ENCODE data around the gene ZNF469. TPM values are rescaled to one million over a fixed set of nuclear protein-coding genes. Genes with fewer than 3 reads are reported as not detected.

ZNF469 gene
- polyA plus RNA-seq, 3 donors from 2014 or later: 0.11 to 0.65 TPM; not detected in 1

- peaks cover 2 to 6% (median 4%) of the 10 kb centered on the region in 3 donors for H3K27me3 Mint-ChIP-seq (ENCODE audit: low read depth in 3 of 3)
- peaks cover 0 to 4% (median 0%) of the 10 kb centered on the region in 3 donors for H3K36me3 Mint-ChIP-seq
- no peak for DNase-seq
- no peak overlapping the region for H3K4me3 Mint-ChIP-seq
- peak overlapping the region in 1 of 6 donors; percentile 5 for H3K27ac Mint-ChIP-seq
- H3K4me1 Mint-ChIP-seq: no peaks in the 10 kb centered on the region
- no peaks in the 10 kb centered on the region for H3K9me3 Mint-ChIP-seq
Measured at GRCh38 chr16:88373927-88374492, 8.7 kb upstream of the ZNF469 start.

- Mint-ChIP-seq H3K9me3 (no peaks in the 10 kb centered on the region), H3K4me1 (no peaks in the 10 kb centered on the region), H3K27ac (no peak overlapping the region), H3K36me3 (peaks cover 0 to 4% (median 0%) of the 10 kb centered on the region in 3 donors), H3K27me3 (ENCODE audit: low read depth in 3 of 3) (peaks cover 2 to 6% (median 4%) of the 10 kb centered on the region in 3 donors), H3K4me3 (no peak overlapping the region)
- DNase-seq: no peak
Measured at GRCh38 chr16:88374736-88375135, 8.0 kb upstream of the ZNF469 start.

- Mint-ChIP-seq H3K36me3 (peaks cover 0 to 4% (median 0%) of the 10 kb centered on the region in 3 donors), H3K4me1 (no peaks in the 10 kb centered on the region), H3K9me3 (no peaks in the 10 kb centered on the region), H3K27me3 (ENCODE audit: low read depth in 3 of 3) (peaks cover 2 to 6% (median 4%) of the 10 kb centered on the region in 3 donors), H3K4me3 (no peak overlapping the region), H3K27ac (no peak overlapping the region)
- DNase-seq: no peak
Measured at GRCh38 chr16:88375236-88375975, 7.4 kb upstream of the ZNF469 start.

- H3K27ac Mint-ChIP-seq: no peak overlapping the region
- no peak overlapping the region for H3K4me3 Mint-ChIP-seq
- H3K9me3 Mint-ChIP-seq: no peaks in the 10 kb centered on the region
Measured at GRCh38 chr16:88375996-88376834, 6.5 kb upstream of the ZNF469 start.

GRCh38 chr16:88376835-88377726 is 5.7 kb upstream of the ZNF469 start:
- H3K4me3 Mint-ChIP-seq: no peak overlapping the region
- H3K9me3 Mint-ChIP-seq: no peaks in the 10 kb centered on the region
- no peak for DNase-seq
- no peaks in the 10 kb centered on the region for H3K4me1 Mint-ChIP-seq
- no peak overlapping the region for H3K27ac Mint-ChIP-seq
- peaks cover 2 to 6% (median 4%) of the 10 kb centered on the region in 3 donors for H3K27me3 Mint-ChIP-seq (ENCODE audit: low read depth in 3 of 3)
- H3K36me3 Mint-ChIP-seq: peaks cover 0 to 4% (median 0%) of the 10 kb centered on the region in 3 donors

More at GRCh38 chr16:88375996-88376834, 6.5 kb upstream of the ZNF469 start:
- H3K4me1 Mint-ChIP-seq: no peaks in the 10 kb centered on the region
- H3K36me3 Mint-ChIP-seq: peaks cover 0 to 4% (median 0%) of the 10 kb centered on the region in 3 donors
- DNase-seq: no peak
- H3K27me3 Mint-ChIP-seq (ENCODE audit: low read depth in 3 of 3): peaks cover 2 to 6% (median 4%) of the 10 kb centered on the region in 3 donors

GRCh38 chr16:88377961-88378360 is 4.8 kb upstream of the ZNF469 start:
- H3K9me3 Mint-ChIP-seq: no peaks in the 10 kb centered on the region
- H3K27ac Mint-ChIP-seq: no peak overlapping the region
- H3K27me3 Mint-ChIP-seq (ENCODE audit: low read depth in 3 of 3): peaks cover 4 to 11% (median 5%) of the 10 kb centered on the region in 3 donors
- H3K36me3 Mint-ChIP-seq: peaks cover 0 to 4% (median 0%) of the 10 kb centered on the region in 3 donors
- DNase-seq: no peak
- H3K4me3 Mint-ChIP-seq: no peak overlapping the region
- peaks cover 0 to 4% of the 10 kb centered on the region in 2 donors for H3K4me1 Mint-ChIP-seq

GRCh38 chr16:88378401-88378800 is 4.4 kb upstream of the ZNF469 start:
- Mint-ChIP-seq H3K4me1 (peaks cover 0 to 4% of the 10 kb centered on the region in 2 donors), H3K4me3 (no peak overlapping the region), H3K27me3 (ENCODE audit: low read depth in 3 of 3) (peaks cover 4 to 11% (median 5%) of the 10 kb centered on the region in 3 donors), H3K9me3 (no peaks in the 10 kb centered on the region), H3K27ac (no peak overlapping the region), H3K36me3 (peaks cover 0 to 4% (median 0%) of the 10 kb centered on the region in 3 donors)
- no peak for DNase-seq

GRCh38 chr16:88378836-88379693 is 3.7 kb upstream of the ZNF469 start:
- peaks cover 0 to 2% (median 0%) of the 10 kb centered on the region in 3 donors for H3K36me3 Mint-ChIP-seq
- peaks cover 5 to 9% (median 5%) of the 10 kb centered on the region in 3 donors for H3K27me3 Mint-ChIP-seq (ENCODE audit: low read depth in 3 of 3)
- H3K9me3 Mint-ChIP-seq: no peaks in the 10 kb centered on the region
- H3K4me1 Mint-ChIP-seq: peaks cover 0 to 5% of the 10 kb centered on the region in 2 donors
- H3K4me3 Mint-ChIP-seq: no peak overlapping the region
- DNase-seq: no peak
- no peak overlapping the region for H3K27ac Mint-ChIP-seq

- Mint-ChIP-seq H3K9me3 (no peaks in the 10 kb centered on the region), H3K27me3 (ENCODE audit: low read depth in 3 of 3) (peaks cover 3 to 8% (median 5%) of the 10 kb centered on the region in 3 donors), H3K4me3 (no peak overlapping the region), H3K27ac (no peak overlapping the region), H3K4me1 (peaks cover 0 to 6% of the 10 kb centered on the region in 2 donors), H3K36me3 (no peaks in the 10 kb centered on the region)
- no peak for DNase-seq
Measured at GRCh38 chr16:88379694-88380040, 3.1 kb upstream of the ZNF469 start.

GRCh38 chr16:88380099-88380498 is 2.7 kb upstream of the ZNF469 start:
- peaks cover 3 to 9% (median 5%) of the 10 kb centered on the region in 3 donors for H3K27me3 Mint-ChIP-seq (ENCODE audit: low read depth in 3 of 3)
- H3K36me3 Mint-ChIP-seq: no peaks in the 10 kb centered on the region
- H3K27ac Mint-ChIP-seq: no peak overlapping the region
- H3K4me3 Mint-ChIP-seq: no peak overlapping the region
- no peaks in the 10 kb centered on the region for H3K9me3 Mint-ChIP-seq
- no peak for DNase-seq
- peaks cover 0 to 7% of the 10 kb centered on the region in 2 donors for H3K4me1 Mint-ChIP-seq

- Mint-ChIP-seq H3K4me3 (no peak overlapping the region), H3K36me3 (no peaks in the 10 kb centered on the region), H3K9me3 (no peaks in the 10 kb centered on the region), H3K27ac (no peak overlapping the region), H3K27me3 (ENCODE audit: low read depth in 3 of 3) (peaks cover 3 to 9% (median 9%) of the 10 kb centered on the region in 3 donors), H3K4me1 (peaks cover 0 to 7% of the 10 kb centered on the region in 2 donors)
- no peak for DNase-seq
Measured at GRCh38 chr16:88380619-88381018, 2.1 kb upstream of the ZNF469 start.

GRCh38 chr16:88381820-88382451 is 823 bp upstream of the ZNF469 start:
- DNase-seq: no peak
- Mint-ChIP-seq H3K27me3 (ENCODE audit: low read depth in 3 of 3) (peaks cover 5 to 10% (median 9%) of the 10 kb centered on the region in 3 donors), H3K4me1 (peaks cover 0 to 7% of the 10 kb centered on the region in 2 donors), H3K4me3 (no peak overlapping the region), H3K36me3 (no peaks in the 10 kb centered on the region), H3K9me3 (no peaks in the 10 kb centered on the region), H3K27ac (no peak overlapping the region)

Data from immature natural killer cell (primary cell).